OCI-LY1 (cell line): ENCODE results near the gene CDK17.
"Not testable (repeated sequence)": the region's sequence is repeated elsewhere in the genome, so short reads cannot be mapped to it uniquely, and the experiment has no call there.

ENCODE experiments used
- H2AFZ ChIP-seq: fragments of 200-600 bp; sonication (generic), shearing (Covaris generic); 2 replicates; pipeline ENCODE4 v1.6.0; 2014; ENCODE audit warnings: antibody characterized with exemption, mild to moderate bottlenecking, low read length
- H3F3A ChIP-seq: fragments of 200-600 bp; sonication (generic), shearing (Covaris generic); 2 replicates; pipeline ENCODE4 v1.6.0; 2014; ENCODE audit warnings: mild to moderate bottlenecking, antibody characterized with exemption, low read length, moderate library complexity; ENCODE audit not compliant: insufficient read depth
- H3K27ac ChIP-seq: fragments of 200-600 bp; sonication (generic); 2 replicates; pipeline ENCODE4 v1.5.1; 2014; ENCODE audit warnings: low read length, mixed run types, mild to moderate bottlenecking, low read depth; ENCODE audit not compliant: poor library complexity, severe bottlenecking
- H3K27me3 ChIP-seq: fragments of 200-600 bp; sonication (generic); 2 replicates; pipeline ENCODE4 v1.6.0; 2014; ENCODE audit warnings: antibody characterized with exemption, mild to moderate bottlenecking, low read length, moderate library complexity; ENCODE audit not compliant: insufficient read depth
- H3K36me3 ChIP-seq: fragments of 200-600 bp; sonication (generic); 2 replicates; pipeline ENCODE4 v1.6.1; 2014; ENCODE audit warnings: mild to moderate bottlenecking, antibody characterized with exemption, low read length, moderate library complexity, mixed read lengths; ENCODE audit not compliant: insufficient read depth
- H3K4me1 ChIP-seq: fragments of 200-600 bp; sonication (generic); 2 replicates; pipeline ENCODE4 v1.5.1; 2014; ENCODE audit warnings: mild to moderate bottlenecking, low read length, moderate library complexity; ENCODE audit not compliant: insufficient read depth, severe bottlenecking
- H3K4me2 ChIP-seq: fragments of 200-600 bp; sonication (generic), shearing (Covaris generic); 2 replicates; pipeline ENCODE4 v1.6.1; 2014; ENCODE audit warnings: low read length
- H3K4me3 ChIP-seq: fragments of 200-600 bp; sonication (generic); 2 replicates; pipeline ENCODE4 v1.5.1; 2014; ENCODE audit warnings: low read length, low read depth, mild to moderate bottlenecking, mixed read lengths; ENCODE audit not compliant: poor library complexity, severe bottlenecking
- H3K79me2 ChIP-seq: fragments of 200-600 bp; shearing (Covaris generic); 2 replicates; pipeline ENCODE4 v1.6.1; 2016; ENCODE audit warnings: mixed run types, low read length, mixed read lengths; ENCODE audit not compliant: insufficient read depth
- H3K9ac ChIP-seq: fragments of 200-600 bp; sonication (generic), shearing (Covaris generic); 2 replicates; pipeline ENCODE4 v1.6.1; 2014; ENCODE audit warnings: mild to moderate bottlenecking, low read length, mixed read lengths
- H3K9me2 ChIP-seq: fragments of 200-600 bp; sonication (generic), shearing (Covaris generic); 2 replicates; pipeline ENCODE4 v1.6.1; 2014; ENCODE audit warnings: low read depth, mild to moderate bottlenecking, low read length, mixed read lengths
- H3K9me3 ChIP-seq: fragments of 200-600 bp; shearing (Covaris generic); 2 replicates; pipeline ENCODE4 v1.6.1; 2014; ENCODE audit warnings: low read length, mixed read lengths
- H4K20me1 ChIP-seq: fragments of 200-600 bp; sonication (generic), shearing (Covaris generic); 2 replicates; pipeline ENCODE4 v1.6.0; 2016; ENCODE audit warnings: mild to moderate bottlenecking, low read length; ENCODE audit not compliant: insufficient read depth
- EZH2 ChIP-seq: fragments of 200-600 bp; sonication (generic), shearing (Covaris generic); IDR thresholded peaks from 2 replicates; pipeline ENCODE4 v1.8.0; 2017; ENCODE audit warnings: borderline replicate concordance, mixed run types, mild to moderate bottlenecking, antibody characterized with exemption, low read length, moderate library complexity, mixed read lengths
- TF ChIP-seq, protein P1 (sequence below): fragments of 200-600 bp; sonication (generic), shearing (Covaris generic); IDR thresholded peaks from 2 replicates; pipeline ENCODE4 v1.5.1; 2017; ENCODE audit warnings: mild to moderate bottlenecking, antibody characterized with exemption, low read length, moderate library complexity, mixed read lengths

Gene CDK17

GRCh38 chr12:96321941-96322340, 78.3 kb downstream of the CDK17 start:
- H3K4me1 ChIP-seq, result peaks cover 17% of the 10 kb centered on the region
- no peak overlapping the region for H3K4me3 ChIP-seq
- H3K4me2 ChIP-seq, result no peak overlapping the region
- H3K9me2 ChIP-seq, result no peaks in the 10 kb centered on the region
- no peak overlapping the region for H3K27ac ChIP-seq
- H3F3A ChIP-seq, result no peaks in the 10 kb centered on the region; the same call in 1 of the 2 replicates
- no peaks in the 10 kb centered on the region for H3K9me3 ChIP-seq
- no peak overlapping the region for H3K9ac ChIP-seq
- no peaks in the 10 kb centered on the region for H3K27me3 ChIP-seq
- TF ChIP-seq EZH2, result no peak
- TF ChIP-seq, protein P1, sequence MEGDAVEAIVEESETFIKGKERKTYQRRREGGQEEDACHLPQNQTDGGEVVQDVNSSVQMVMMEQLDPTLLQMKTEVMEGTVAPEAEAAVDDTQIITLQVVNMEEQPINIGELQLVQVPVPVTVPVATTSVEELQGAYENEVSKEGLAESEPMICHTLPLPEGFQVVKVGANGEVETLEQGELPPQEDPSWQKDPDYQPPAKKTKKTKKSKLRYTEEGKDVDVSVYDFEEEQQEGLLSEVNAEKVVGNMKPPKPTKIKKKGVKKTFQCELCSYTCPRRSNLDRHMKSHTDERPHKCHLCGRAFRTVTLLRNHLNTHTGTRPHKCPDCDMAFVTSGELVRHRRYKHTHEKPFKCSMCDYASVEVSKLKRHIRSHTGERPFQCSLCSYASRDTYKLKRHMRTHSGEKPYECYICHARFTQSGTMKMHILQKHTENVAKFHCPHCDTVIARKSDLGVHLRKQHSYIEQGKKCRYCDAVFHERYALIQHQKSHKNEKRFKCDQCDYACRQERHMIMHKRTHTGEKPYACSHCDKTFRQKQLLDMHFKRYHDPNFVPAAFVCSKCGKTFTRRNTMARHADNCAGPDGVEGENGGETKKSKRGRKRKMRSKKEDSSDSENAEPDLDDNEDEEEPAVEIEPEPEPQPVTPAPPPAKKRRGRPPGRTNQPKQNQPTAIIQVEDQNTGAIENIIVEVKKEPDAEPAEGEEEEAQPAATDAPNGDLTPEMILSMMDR, result no peak
- no peak overlapping the region for H2AFZ ChIP-seq
- H4K20me1 ChIP-seq, result no peaks in the 10 kb centered on the region
- H3K79me2 ChIP-seq, result peaks cover 4% of the 10 kb centered on the region
- H3K36me3 ChIP-seq, result peaks cover 26% of the 10 kb centered on the region

- H3K9me3 ChIP-seq, H4K20me1 ChIP-seq, H3K9ac ChIP-seq, H3K27me3 ChIP-seq, H3K4me1 ChIP-seq, H3K79me2 ChIP-seq, H3K4me3 ChIP-seq, H2AFZ ChIP-seq, H3K9me2 ChIP-seq, H3F3A ChIP-seq, H3K27ac ChIP-seq, H3K4me2 ChIP-seq: not testable (repeated sequence)
- H3K36me3 ChIP-seq, result peaks cover 15% of the 10 kb centered on the region
Measured at GRCh38 chr12:96317801-96318200, 82.4 kb downstream of the CDK17 start.

- not testable (repeated sequence) for H4K20me1 ChIP-seq, H3K9me3 ChIP-seq, H3K4me2 ChIP-seq, H3K27me3 ChIP-seq, H3K9me2 ChIP-seq, H3K4me3 ChIP-seq, H3F3A ChIP-seq, H3K79me2 ChIP-seq, H3K27ac ChIP-seq, H3K4me1 ChIP-seq, H3K9ac ChIP-seq, H2AFZ ChIP-seq
- H3K36me3 ChIP-seq, result peaks cover 16% of the 10 kb centered on the region
Measured at GRCh38 chr12:96315741-96316481, 84.3 kb downstream of the CDK17 start.

DNA sequence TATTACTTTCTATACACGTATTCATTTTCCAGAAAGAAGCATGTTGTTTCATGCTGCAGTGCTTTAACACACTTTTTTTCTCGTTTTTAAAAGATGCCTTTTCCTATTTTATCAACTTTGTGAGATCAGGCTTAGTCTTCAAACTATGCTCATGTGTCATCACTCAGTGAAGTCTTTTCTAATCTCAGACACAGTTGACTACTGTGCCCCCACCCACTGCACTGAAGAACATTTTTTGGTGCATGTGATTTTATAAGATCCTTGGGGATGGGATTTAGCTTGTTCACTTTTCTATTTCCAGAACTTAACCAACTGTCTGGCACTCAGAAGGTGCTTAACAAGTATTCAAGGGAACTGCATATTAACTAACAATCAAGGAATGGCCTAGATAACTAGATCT, 85.5 kb downstream of the CDK17 start:
- no peak overlapping the region for H2AFZ ChIP-seq
- no peak overlapping the region for H3K9ac ChIP-seq
- H3K9me3 ChIP-seq, result no peaks in the 10 kb centered on the region
- no peak overlapping the region for H3K4me2 ChIP-seq
- H4K20me1 ChIP-seq, result no peaks in the 10 kb centered on the region
- no peaks in the 10 kb centered on the region for H3K79me2 ChIP-seq
- no peak overlapping the region for H3K27ac ChIP-seq
- no peaks in the 10 kb centered on the region for H3K27me3 ChIP-seq
- H3K4me1 ChIP-seq, result no peaks in the 10 kb centered on the region
- TF ChIP-seq, protein P1, result no peak
- no peak for TF ChIP-seq EZH2
- 0 out of 2 replicates have a peak, but pooled peaks cover 4% of the 10 kb centered on the region for H3F3A ChIP-seq
- peaks cover 26% of the 10 kb centered on the region for H3K36me3 ChIP-seq
- H3K4me3 ChIP-seq, result no peak overlapping the region
- H3K9me2 ChIP-seq, result no peaks in the 10 kb centered on the region
